AG04450 (cell line): ENCODE measurements around the gene BCL2L2. TPM values are rescaled to one million over a fixed set of nuclear protein-coding genes. Genes with fewer than 3 reads are reported as not detected.

Experiments
- CTCF ChIA-PET: fragments of 300-600, 350-600 bp; formaldehyde crosslinking; extraction: SDS; loops from one replicate; lab custom pipeline; 2022; ENCODE audit warnings: antibody characterized with exemption, inconsistent platforms; lab: Charles Lee
- POLR2A ChIA-PET: fragments of 350-600 bp; formaldehyde crosslinking; extraction: SDS; loops from one replicate; lab custom pipeline; 2021; ENCODE audit warnings: antibody characterized with exemption, inconsistent platforms; lab: Yijun Ruan, JAX
- DNase-seq: peaks from one replicate; pipeline ENCODE4 v3.0.0-alpha.2; 2011; ENCODE audit warnings: low read depth, low spot score
- H3K27ac ChIP-seq: one replicate; pipeline ENCODE4 v1.5.1; 2012; ENCODE audit warnings: low read depth, low read length, control low read depth
- H3K27me3 ChIP-seq: one replicate; pipeline ENCODE4 v1.6.0; 2012; ENCODE audit warnings: low read length; ENCODE audit not compliant: control insufficient read depth, insufficient read depth
- H3K4me3 ChIP-seq: 2 replicates; pipeline ENCODE4 v1.5.1; 2011; ENCODE audit warnings: mild to moderate bottlenecking, low read depth, low read length, control low read depth
- H3K9me3 ChIP-seq: 2 replicates; pipeline ENCODE4 v1.5.1; 2012; ENCODE audit warnings: low read length; ENCODE audit not compliant: control insufficient read depth, insufficient read depth
- CTCF ChIP-seq: IDR thresholded peaks from 2 replicates; pipeline ENCODE4 v1.5.1; 2011; ENCODE audit warnings: low read depth, low read length, control low read depth, inconsistent platforms
- polyA plus RNA-seq: library from polyadenylated mRNA; depleted of rRNA; stranded (reverse); fragments of >200 nt; gene quantifications from 2 replicates; pipeline ENCODE4 v1.2.3, GENCODE V29; 2011; rRNA removed
- small RNA-seq: library from RNA; depleted of rRNA; stranded (forward); fragments of <200 nt; gene quantifications from one replicate; pipeline ENCODE3, GENCODE V24; 2012; ENCODE audit warnings: low read depth; ENCODE audit not compliant: insufficient read length

BCL2L2 gene
- polyA plus RNA-seq, 1 experiment: 21.5 TPM

GRCh38 chr14:23359722-23360447 lies 53.3 kb downstream of the BCL2L2 start:
- H3K27ac ChIP-seq: no peak overlapping the region
- no peak for DNase-seq
- ChIA-PET CTCF (interaction anchor here (0.7 to 1.9 kb wide), 4 partner anchors 10 to 201 kb away, joined by 3 to 7 read pairs (median 3); no protein-coding TSS in a partner anchor), POLR2A (no interaction called here)
- no peaks in the 10 kb centered on the region for H3K27me3 ChIP-seq
- H3K9me3 ChIP-seq: no peaks in the 10 kb centered on the region; the same call in 1 of the 2 replicates
- TF ChIP-seq CTCF: no peak
- no peak overlapping the region for H3K4me3 ChIP-seq

- Histone ChIP-seq H3K4me3 (no peak overlapping the region), H3K27ac (no peak overlapping the region), H3K9me3 (no peaks in the 10 kb centered on the region; the same call in 1 of the 2 replicates), H3K27me3 (no peaks in the 10 kb centered on the region)
- DNase-seq: no peak
- ChIA-PET POLR2A (no interaction called here), CTCF (interaction anchor here (0.7 to 1.9 kb wide), 4 partner anchors 9 to 200 kb away, joined by 3 to 7 read pairs (median 3); no protein-coding TSS in a partner anchor)
- TF ChIP-seq CTCF: no peak
These were observed 53.9 kb downstream of the BCL2L2 start for GRCh38 chr14:23360496-23360895.

- no peak for DNase-seq
- no peak overlapping the region for H3K4me3 ChIP-seq
- ChIA-PET POLR2A (interaction anchor here (0.6 to 1.7 kb wide), 2 partner anchors 9 to 34 kb away, joined by 3 to 8 read pairs; partner anchors contain the start of gene SLC22A17), CTCF (interaction anchor here (1.5 to 1.9 kb wide), 2 partner anchors 18 to 19 kb away, joined by 6 to 7 read pairs; no protein-coding TSS in a partner anchor)
- no peaks in the 10 kb centered on the region for H3K27me3 ChIP-seq
- no peaks in the 10 kb centered on the region; the same call in 1 of the 2 replicates for H3K9me3 ChIP-seq
- H3K27ac ChIP-seq: no peak overlapping the region
- TF ChIP-seq CTCF: no peak
These were observed 54.7 kb downstream of the BCL2L2 start for GRCh38 chr14:23361320-23361719.

Small RNAs within 50 kb of the gene (small RNA-seq; reads per million reads assigned to genes)
- gene RNU6-1046P: not detected

Other genes starting within 250 kb of the BCL2L2 start
- 10.1 and 11.0 TPM in 2 replicates for gene CDH24, start 249.3 kb upstream of the BCL2L2 start, polyA plus RNA-seq
- 158 and 173 TPM in 2 replicates for gene ACIN1, start 211.7 kb upstream of the BCL2L2 start, polyA plus RNA-seq
- 119 and 128 TPM in 2 replicates for gene C14orf119, start 211.3 kb upstream of the BCL2L2 start, polyA plus RNA-seq
- 0.07 and 0.12 TPM in 2 replicates for gene CIROP, start 201.8 kb upstream of the BCL2L2 start, polyA plus RNA-seq
- gene CEBPE, start 187.6 kb upstream of the BCL2L2 start, polyA plus RNA-seq: not detected in 2 replicates
- 0.78 and 1.4 TPM in 2 replicates for gene SLC7A8, start 123.2 kb upstream of the BCL2L2 start, polyA plus RNA-seq
- not detected in 2 replicates for gene RNF212B, start 68.9 kb upstream of the BCL2L2 start, polyA plus RNA-seq
- gene HOMEZ, start 20.7 kb upstream of the BCL2L2 start, polyA plus RNA-seq: 11.2 and 13.2 TPM in 2 replicates
- 2.4 and 2.8 TPM in 2 replicates for gene PPP1R3E, start 4.0 kb upstream of the BCL2L2 start, polyA plus RNA-seq
- 174 and 182 TPM in 2 replicates for gene PABPN1, start 14.6 kb downstream of the BCL2L2 start, polyA plus RNA-seq
- gene SLC22A17, start 46.1 kb downstream of the BCL2L2 start, polyA plus RNA-seq: 17.4 and 27.0 TPM in 2 replicates
- 5.3 and 6.6 TPM in 2 replicates for gene EFS, start 58.3 kb downstream of the BCL2L2 start, polyA plus RNA-seq
- gene IL25, start 66.0 kb downstream of the BCL2L2 start, polyA plus RNA-seq: not detected in 2 replicates
- gene CMTM5, start 70.2 kb downstream of the BCL2L2 start, polyA plus RNA-seq: 0.37 and 0.47 TPM in 2 replicates
- not detected in 2 replicates for gene MYH6, start 101.4 kb downstream of the BCL2L2 start, polyA plus RNA-seq
- not detected in 2 replicates for gene MYH7, start 128.8 kb downstream of the BCL2L2 start, polyA plus RNA-seq
- 43.3 and 49.8 TPM in 2 replicates for gene NGDN, start 162.9 kb downstream of the BCL2L2 start, polyA plus RNA-seq
- 0.09 and 0.14 TPM in 2 replicates for gene ZFHX2, start 244.9 kb downstream of the BCL2L2 start, polyA plus RNA-seq
- 4.9 and 9.3 TPM in 2 replicates for gene THTPA, start 249.4 kb downstream of the BCL2L2 start, polyA plus RNA-seq